Neural cell (in vitro differentiated cells): ENCODE data around the gene KCNIP3. TPM values are rescaled to one million over a fixed set of nuclear protein-coding genes. Genes with fewer than 3 reads are reported as not detected.

Experiments used
- polyA plus RNA-seq: library from polyadenylated mRNA; depleted of rRNA; stranded (reverse); fragments of >200 nt; gene quantifications from 2 replicates; pipeline ENCODE4 v1.2.3, GENCODE V29; 2014

Gene KCNIP3
- polyA plus RNA-seq, 1 donor from 2014 or later = not detected

Other genes starting within 250 kb of the KCNIP3 start
- gene MRPS5, start 175.5 kb upstream of the KCNIP3 start, polyA plus RNA-seq = 155 and 167 TPM in 2 replicates
- 32.8 and 39.8 TPM in 2 replicates for gene ZNF514, start 137.5 kb upstream of the KCNIP3 start, polyA plus RNA-seq
- gene ZNF2, start 131.5 kb upstream of the KCNIP3 start, polyA plus RNA-seq = 4.1 and 4.3 TPM in 2 replicates
- 8.0 and 9.3 TPM in 2 replicates for gene ZNF892, start 89.8 kb upstream of the KCNIP3 start, polyA plus RNA-seq
- 2.2 and 2.3 TPM in 2 replicates for gene PROM2, start 22.9 kb upstream of the KCNIP3 start, polyA plus RNA-seq
- 26.0 and 27.2 TPM in 2 replicates for gene FAHD2A, start 105.4 kb downstream of the KCNIP3 start, polyA plus RNA-seq
- gene TRIM43B, start 187.4 kb downstream of the KCNIP3 start, polyA plus RNA-seq = not detected in 2 replicates